Ureter (tissue), 1 donor: ENCODE results near the gene RNU6-1. TPM values are rescaled to one million over a fixed set of nuclear protein-coding genes. Genes with fewer than 3 reads are reported as not detected.

Experiments
- DNase-seq: peaks from one replicate; pipeline ENCODE4 v3.0.0-alpha.2; 2020; ENCODE audit warnings: low spot score
- total RNA-seq: library from RNA; stranded (reverse); gene quantifications from one replicate; pipeline ENCODE4 v1.2.4, GENCODE V29; 2023
- donor health status: DM: yes; HTN: yes; CAD: no.

The RNU6-1 gene
- total RNA-seq, 1 donor from 2014 or later = not detected

GRCh38 chr15:67832897-67833709 lies 6.7 kb downstream of the RNU6-1 start:
- no peak for DNase-seq

- no peak for DNase-seq
Observed at GRCh38 chr15:67832031-67832551, 7.8 kb downstream of the RNU6-1 start.

- no peak for DNase-seq
Observed at GRCh38 chr15:67831363-67831762, 8.5 kb downstream of the RNU6-1 start.

- DNase-seq = no peak
Observed at GRCh38 chr15:67829647-67830504, 10.0 kb downstream of the RNU6-1 start.

GRCh38 chr15:67828969-67829646 lies 10.7 kb downstream of the RNU6-1 start:
- no peak for DNase-seq

- DNase-seq = no peak
Observed at GRCh38 chr15:67828278-67828968, 11.4 kb downstream of the RNU6-1 start.

- DNase-seq = no peak
Observed at GRCh38 chr15:67827562-67828277, 12.1 kb downstream of the RNU6-1 start.

- DNase-seq = no peak
Observed at GRCh38 chr15:67826717-67827561, 12.9 kb downstream of the RNU6-1 start.

- DNase-seq = no peak
Observed at GRCh38 chr15:67825881-67826716, 13.7 kb downstream of the RNU6-1 start.

- DNase-seq = no peak
Observed at GRCh38 chr15:67824976-67825880, 14.6 kb downstream of the RNU6-1 start, which contains the start of gene SKOR1. SKOR1 (plus strand) TSS chr15:67825509; CDS start chr15:67825603, 94 bp downstream.

- DNase-seq = no peak
Observed at GRCh38 chr15:67824197-67824968, 15.5 kb downstream of the RNU6-1 start.

GRCh38 chr15:67823314-67824196 lies 16.3 kb downstream of the RNU6-1 start:
- DNase-seq = no peak

- no peak for DNase-seq
Observed at GRCh38 chr15:67822537-67823313, 17.1 kb downstream of the RNU6-1 start.

- no peak for DNase-seq
Observed at GRCh38 chr15:67821784-67822440, 17.9 kb downstream of the RNU6-1 start.
